DND-41 (cell line): ENCODE results near the gene SMIM22.

Experiments
- ATAC-seq: fragments of 200-7000 bp; cut with Tn5 transposase; 3 replicates; pipeline ENCODE4 v1.9.1; 2021; ENCODE audit warnings: low read depth; ENCODE audit not compliant: insufficient read depth
- DNase-seq: peaks from one replicate; pipeline ENCODE4 v3.0.0-alpha.2; 2020
- H2AFZ ChIP-seq: 2 replicates; pipeline ENCODE4 v1.6.0; 2012; ENCODE audit warnings: low read depth, low read length
- H3K27ac ChIP-seq: 2 replicates; pipeline ENCODE4 v1.5.1; 2012; ENCODE audit warnings: low read length, inconsistent platforms
- H3K27me3 ChIP-seq: fragments of 200-600 bp; sonication (generic); 2 replicates; pipeline ENCODE4 v1.6.0; 2012; ENCODE audit warnings: low read length, mild to moderate bottlenecking, inconsistent platforms; ENCODE audit not compliant: insufficient read depth, poor library complexity
- H3K36me3 ChIP-seq: 2 replicates; pipeline ENCODE4 v1.5.1; 2012; ENCODE audit warnings: low read length, inconsistent platforms; ENCODE audit not compliant: insufficient read depth
- H3K4me1 ChIP-seq: 2 replicates; pipeline ENCODE4 v1.5.1; 2012; ENCODE audit warnings: mild to moderate bottlenecking, low read length; ENCODE audit not compliant: insufficient read depth
- H3K4me2 ChIP-seq: 2 replicates; pipeline ENCODE4 v1.6.0; 2012; ENCODE audit warnings: mild to moderate bottlenecking, moderate library complexity, low read length, inconsistent platforms; ENCODE audit not compliant: insufficient read depth
- H3K4me3 ChIP-seq, 2 experiments: fragments of 200-600 bp in 1 of 2; shearing (Covaris generic) in 1 of 2; 2 replicates each; pipeline ENCODE4 v1.5.1; 2012 to 2016; ENCODE audit warnings: inconsistent platforms in 2 of 2, low read length in 2 of 2, mild to moderate bottlenecking in 2 of 2, low read depth in 1 of 2, moderate library complexity in 1 of 2
- H3K79me2 ChIP-seq: 2 replicates; pipeline ENCODE4 v1.6.0; 2012; ENCODE audit warnings: low read length, inconsistent platforms; ENCODE audit not compliant: insufficient read depth
- H3K9ac ChIP-seq: 2 replicates; pipeline ENCODE4 v1.6.0; 2012; ENCODE audit warnings: low read depth, mild to moderate bottlenecking, inconsistent platforms, low read length, moderate library complexity
- H3K9me3 ChIP-seq: 2 replicates; pipeline ENCODE4 v1.5.1; 2012; ENCODE audit warnings: low read length, moderate library complexity, mild to moderate bottlenecking, inconsistent platforms; ENCODE audit not compliant: insufficient read depth, severe bottlenecking
- H4K20me1 ChIP-seq: 2 replicates; pipeline ENCODE4 v1.6.0; 2012; ENCODE audit warnings: low read length; ENCODE audit not compliant: insufficient read depth
- EZH2 ChIP-seq: IDR thresholded peaks from 3 replicates; pipeline ENCODE4 v1.6.1; 2012; ENCODE audit warnings: borderline replicate concordance, low read depth, mild to moderate bottlenecking, moderate library complexity, low read length, inconsistent platforms; ENCODE audit not compliant: severe bottlenecking
- TF ChIP-seq, protein P1 (sequence below): IDR thresholded peaks from 2 replicates; pipeline ENCODE4 v1.5.1; 2012; ENCODE audit warnings: borderline replicate concordance, low read length, moderate library complexity, mild to moderate bottlenecking; ENCODE audit not compliant: poor library complexity, severe bottlenecking; ENCODE audit errors: extremely low read depth

SMIM22 gene

DNA sequence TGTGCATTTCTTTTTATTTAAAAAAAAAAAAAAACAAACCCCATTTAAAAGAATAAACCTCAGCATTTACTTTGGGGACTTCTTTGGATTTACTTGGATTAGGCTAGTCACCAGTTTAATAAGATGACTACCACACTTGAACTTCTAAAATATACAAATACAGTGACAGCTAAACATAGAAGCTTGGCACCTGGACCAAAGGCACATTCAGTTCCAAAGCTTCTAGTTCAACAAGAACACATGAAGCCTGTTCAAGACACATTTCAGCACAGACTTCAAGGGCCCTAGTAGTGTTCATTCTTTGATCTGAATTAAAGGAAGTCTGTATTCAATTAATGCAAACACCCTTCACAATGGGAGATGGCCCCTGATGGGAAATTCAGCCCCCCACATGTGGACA lies 18.9 kb downstream of the SMIM22 start:
- no peaks in the 10 kb centered on the region for H3K27me3 ChIP-seq
- ATAC-seq, result no peak
- H3K79me2 ChIP-seq, result no peaks in the 10 kb centered on the region
- H3K4me3 ChIP-seq, result no peak overlapping the region
- H3K9ac ChIP-seq, result no peak overlapping the region
- H3K4me1 ChIP-seq, result no peaks in the 10 kb centered on the region
- H3K36me3 ChIP-seq, result peaks cover 76% of the 10 kb centered on the region
- H3K27ac ChIP-seq, result no peak overlapping the region
- H3K9me3 ChIP-seq, result no peaks in the 10 kb centered on the region
- DNase-seq, result no peak
- TF ChIP-seq, protein P1, sequence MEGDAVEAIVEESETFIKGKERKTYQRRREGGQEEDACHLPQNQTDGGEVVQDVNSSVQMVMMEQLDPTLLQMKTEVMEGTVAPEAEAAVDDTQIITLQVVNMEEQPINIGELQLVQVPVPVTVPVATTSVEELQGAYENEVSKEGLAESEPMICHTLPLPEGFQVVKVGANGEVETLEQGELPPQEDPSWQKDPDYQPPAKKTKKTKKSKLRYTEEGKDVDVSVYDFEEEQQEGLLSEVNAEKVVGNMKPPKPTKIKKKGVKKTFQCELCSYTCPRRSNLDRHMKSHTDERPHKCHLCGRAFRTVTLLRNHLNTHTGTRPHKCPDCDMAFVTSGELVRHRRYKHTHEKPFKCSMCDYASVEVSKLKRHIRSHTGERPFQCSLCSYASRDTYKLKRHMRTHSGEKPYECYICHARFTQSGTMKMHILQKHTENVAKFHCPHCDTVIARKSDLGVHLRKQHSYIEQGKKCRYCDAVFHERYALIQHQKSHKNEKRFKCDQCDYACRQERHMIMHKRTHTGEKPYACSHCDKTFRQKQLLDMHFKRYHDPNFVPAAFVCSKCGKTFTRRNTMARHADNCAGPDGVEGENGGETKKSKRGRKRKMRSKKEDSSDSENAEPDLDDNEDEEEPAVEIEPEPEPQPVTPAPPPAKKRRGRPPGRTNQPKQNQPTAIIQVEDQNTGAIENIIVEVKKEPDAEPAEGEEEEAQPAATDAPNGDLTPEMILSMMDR, result no peak
- no peak for TF ChIP-seq EZH2
- H4K20me1 ChIP-seq, result peaks cover 2% of the 10 kb centered on the region; the same call in 1 of the 2 replicates
- no peak overlapping the region for H2AFZ ChIP-seq
- H3K4me2 ChIP-seq, result no peak overlapping the region

DNA sequence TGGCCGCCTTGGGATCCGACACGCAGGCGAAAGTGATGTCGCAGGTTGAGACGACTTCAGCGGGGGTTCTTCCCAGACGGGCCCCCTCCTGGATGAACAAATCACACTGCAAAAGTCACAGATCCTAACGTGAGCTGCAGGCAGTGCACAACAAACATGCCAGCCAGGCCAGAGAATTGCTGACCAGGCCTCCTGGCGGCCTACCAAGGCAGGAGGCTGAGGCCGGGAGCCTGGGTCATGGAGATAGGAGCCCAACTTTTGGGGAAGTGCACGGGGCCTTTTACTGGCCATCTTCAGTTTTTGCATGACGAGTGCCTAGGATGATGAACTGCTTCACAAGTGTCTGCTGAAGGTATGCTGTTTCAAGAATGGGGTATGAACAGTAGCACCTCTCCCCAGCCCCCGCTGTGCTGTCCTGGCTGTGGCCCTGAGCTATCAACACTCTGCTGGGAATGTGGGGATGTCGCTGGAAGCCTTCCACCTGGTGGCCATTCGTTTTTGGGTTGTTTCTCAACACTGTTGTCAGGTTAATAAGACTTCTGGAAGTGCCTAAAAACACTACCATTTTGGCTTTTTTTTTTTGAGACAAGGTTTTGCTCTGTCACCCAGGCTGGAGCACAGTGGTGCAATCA lies 19.5 kb downstream of the SMIM22 start:
- H3K36me3 ChIP-seq, result peaks cover 75% of the 10 kb centered on the region
- TF ChIP-seq, protein P1, result no peak
- TF ChIP-seq EZH2, result no peak

DNA sequence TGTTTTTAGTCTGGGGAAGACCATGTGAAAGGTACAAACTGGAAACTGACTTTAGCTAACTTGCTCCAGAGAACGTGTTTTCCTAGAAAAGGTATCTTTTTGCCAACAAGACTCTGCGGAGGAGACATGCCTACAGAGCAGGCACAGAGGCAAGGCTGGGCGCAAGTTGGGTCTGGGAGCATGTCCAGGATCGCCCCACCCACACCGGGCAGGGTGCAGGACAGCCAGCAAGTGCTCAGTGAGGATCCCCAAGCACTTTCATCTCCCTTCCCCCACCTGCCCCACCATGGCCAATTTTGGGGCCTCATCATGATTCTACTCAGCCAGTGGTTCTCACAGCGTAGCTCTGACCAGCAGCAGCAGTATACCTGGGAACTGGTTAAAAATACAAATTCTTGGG lies 25.5 kb downstream of the SMIM22 start:
- Histone ChIP-seq H3K27me3 (no peaks in the 10 kb centered on the region), H3K4me2 (no peak overlapping the region), H3K27ac (no peak overlapping the region), H3K9me3 (no peaks in the 10 kb centered on the region), H3K36me3 (peaks cover 83% of the 10 kb centered on the region), H4K20me1 (peaks cover 10% of the 10 kb centered on the region; the same call in 1 of the 2 replicates), H2AFZ (no peak overlapping the region), H3K4me1 (no peaks in the 10 kb centered on the region), H3K79me2 (no peaks in the 10 kb centered on the region), H3K9ac (no peak overlapping the region), H3K4me3 (no peak overlapping the region)
- DNase-seq, result no peak
- ATAC-seq, result no peak
- TF ChIP-seq EZH2, result no peak
- TF ChIP-seq, protein P1, result no peak

More for the DNA sequence above, 19.5 kb downstream of the SMIM22 start:
- no peak for ATAC-seq
- Histone ChIP-seq H3K27ac (no peak overlapping the region), H3K9ac (no peak overlapping the region), H2AFZ (no peak overlapping the region), H4K20me1 (peaks cover 4% of the 10 kb centered on the region; the same call in 1 of the 2 replicates), H3K4me2 (no peak overlapping the region), H3K4me3 (no peak overlapping the region), H3K4me1 (no peaks in the 10 kb centered on the region), H3K79me2 (no peaks in the 10 kb centered on the region), H3K27me3 (no peaks in the 10 kb centered on the region), H3K9me3 (no peaks in the 10 kb centered on the region)
- DNase-seq, result no peak

DNA sequence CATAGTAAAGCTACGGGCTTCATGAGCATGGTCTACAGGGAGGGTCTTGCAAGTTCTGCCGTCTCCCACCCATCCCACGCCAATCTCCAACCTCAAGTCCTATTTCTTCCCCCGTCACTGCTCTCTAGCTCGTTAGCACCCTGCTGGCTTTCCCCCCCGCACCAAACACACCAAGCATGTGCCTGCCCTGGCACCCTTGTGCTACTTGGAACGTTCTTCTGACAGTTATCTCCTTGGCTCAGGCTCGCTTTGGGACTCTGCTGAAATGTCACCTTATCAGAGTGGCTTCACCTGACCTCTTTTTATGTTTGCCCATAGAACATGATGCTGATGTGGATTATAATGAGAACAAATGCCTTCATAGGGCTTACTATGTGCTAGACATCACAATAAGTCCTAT lies 30.0 kb downstream of the SMIM22 start:
- H3K27me3 ChIP-seq, result no peaks in the 10 kb centered on the region
- H3K4me1 ChIP-seq, result no peaks in the 10 kb centered on the region
- H3K36me3 ChIP-seq, result peaks cover 86% of the 10 kb centered on the region
- no peak for DNase-seq
- H3K9me3 ChIP-seq, result no peaks in the 10 kb centered on the region
- no peak overlapping the region for H3K4me2 ChIP-seq
- no peak for TF ChIP-seq EZH2
- TF ChIP-seq, protein P1, result no peak
- H3K79me2 ChIP-seq, result no peaks in the 10 kb centered on the region
- H3K4me3 ChIP-seq, result no peak overlapping the region
- no peak for ATAC-seq
- peaks cover 6% of the 10 kb centered on the region; the same call in 1 of the 2 replicates for H4K20me1 ChIP-seq
- no peak overlapping the region for H3K27ac ChIP-seq
- no peak overlapping the region for H2AFZ ChIP-seq
- no peak overlapping the region for H3K9ac ChIP-seq
